CD1c-positive myeloid dendritic cell (primary cell): ENCODE results near the gene PTPN4.

Source experiments
- DNase-seq: peaks from one replicate; pipeline ENCODE4 v3.0.0-alpha.2; 2016; ENCODE audit errors: extremely low spot score

Gene PTPN4

GRCh38 chr2:119859528-119859927 lies 99.8 kb downstream of the PTPN4 start:
- no peak for DNase-seq

- peak; percentile 11 for DNase-seq
These were observed 101.2 kb downstream of the PTPN4 start for GRCh38 chr2:119860924-119861323.

- no peak for DNase-seq
These were observed 102.6 kb downstream of the PTPN4 start for GRCh38 chr2:119862127-119862889.

GRCh38 chr2:119864318-119864717 lies 104.6 kb downstream of the PTPN4 start:
- peak; percentile 66 for DNase-seq

- DNase-seq: no peak
These were observed 112.0 kb downstream of the PTPN4 start for GRCh38 chr2:119871725-119872124.

- no peak for DNase-seq
These were observed 113.9 kb downstream of the PTPN4 start for GRCh38 chr2:119873350-119874315.

- DNase-seq: no peak
These were observed 119.8 kb downstream of the PTPN4 start for GRCh38 chr2:119879502-119879901.

- no peak for DNase-seq
These were observed 129.0 kb downstream of the PTPN4 start for GRCh38 chr2:119888680-119889079.

- DNase-seq: no peak
These were observed 138.1 kb downstream of the PTPN4 start for GRCh38 chr2:119897736-119898395.

- DNase-seq: no peak
These were observed 141.3 kb downstream of the PTPN4 start for GRCh38 chr2:119901013-119901412.

GRCh38 chr2:119910566-119910965 lies 150.8 kb downstream of the PTPN4 start:
- no peak for DNase-seq

- no peak for DNase-seq
These were observed 154.5 kb downstream of the PTPN4 start for GRCh38 chr2:119914266-119914665.

- DNase-seq: no peak
These were observed 162.1 kb downstream of the PTPN4 start for GRCh38 chr2:119921825-119922224.

GRCh38 chr2:119922699-119923098 lies 163.0 kb downstream of the PTPN4 start:
- no peak for DNase-seq

- peak; percentile 33 for DNase-seq
These were observed 169.8 kb downstream of the PTPN4 start for GRCh38 chr2:119929537-119929936.

GRCh38 chr2:119932809-119933208 lies 173.1 kb downstream of the PTPN4 start:
- DNase-seq: no peak

GRCh38 chr2:119934319-119934718 lies 174.6 kb downstream of the PTPN4 start:
- no peak for DNase-seq

GRCh38 chr2:119937680-119938079 lies 178.0 kb downstream of the PTPN4 start:
- no peak for DNase-seq

GRCh38 chr2:119939915-119940314 lies 180.2 kb downstream of the PTPN4 start:
- no peak for DNase-seq

- no peak for DNase-seq
These were observed 181.1 kb downstream of the PTPN4 start for GRCh38 chr2:119940856-119941255.

- no peak for DNase-seq
These were observed 181.7 kb downstream of the PTPN4 start for GRCh38 chr2:119941388-119941787.

GRCh38 chr2:119941981-119942513 lies 182.3 kb downstream of the PTPN4 start:
- DNase-seq: no peak
